SKM-1 (cell line): ENCODE measurements around the gene RP2.

ENCODE experiments used
- DNase-seq: peaks from one replicate; lab custom pipeline; 2025; ENCODE audit not compliant: unreplicated experiment; lab: John Stamatoyannopoulos, UW

RP2 gene

GRCh38 chrX:46841346-46841745 lies 4.5 kb downstream of the RP2 start:
- no peak for DNase-seq

- no peak for DNase-seq
Measured at GRCh38 chrX:46844913-46845312, 8.1 kb downstream of the RP2 start.

DNA sequence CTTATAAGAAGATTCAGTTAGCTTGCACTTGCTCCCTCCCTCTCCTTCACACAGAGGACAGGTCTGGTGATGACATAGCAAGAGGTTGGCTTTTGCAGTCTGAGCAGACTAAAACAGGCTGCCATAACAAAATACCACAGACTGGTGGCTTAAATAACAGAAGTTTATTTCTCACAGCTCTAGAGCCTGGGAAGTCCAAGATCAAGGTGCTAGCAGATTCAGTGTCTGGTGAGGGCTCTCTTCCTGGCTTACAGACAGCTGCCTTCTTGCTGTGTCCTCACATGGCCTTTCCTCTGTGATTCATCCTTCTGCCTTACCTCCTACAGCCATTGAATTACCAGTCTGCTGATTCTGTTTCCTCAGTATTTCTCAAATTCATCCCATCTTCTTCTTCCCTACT lies 13.1 kb downstream of the RP2 start:
- DNase-seq: no peak

GRCh38 chrX:46850771-46851170 lies 13.9 kb downstream of the RP2 start:
- no peak for DNase-seq

DNA sequence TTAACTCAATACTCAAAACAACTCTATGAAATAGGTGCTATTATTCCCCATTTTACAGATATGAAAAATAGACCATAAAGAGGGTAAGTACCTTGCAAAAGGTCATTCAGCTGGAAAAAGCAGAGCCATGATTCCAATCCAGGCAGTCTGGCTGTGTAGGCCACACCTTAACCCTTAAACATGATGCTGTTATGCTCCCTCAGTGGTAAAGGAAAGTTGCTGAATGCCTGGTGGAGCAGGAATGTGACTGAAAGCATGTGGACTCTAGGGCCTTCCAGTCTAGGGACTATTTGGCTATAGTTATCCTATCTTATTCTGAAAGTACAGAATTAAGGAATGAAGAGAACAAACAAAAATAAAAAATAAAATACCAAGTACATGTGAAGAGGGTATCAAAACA lies 19.6 kb downstream of the RP2 start:
- DNase-seq: no peak

- no peak for DNase-seq
Measured at GRCh38 chrX:46860557-46860956, 23.7 kb downstream of the RP2 start.

GRCh38 chrX:46863072-46863471 lies 26.2 kb downstream of the RP2 start:
- no peak for DNase-seq

GRCh38 chrX:46864606-46865005 lies 27.8 kb downstream of the RP2 start:
- DNase-seq: no peak

DNA sequence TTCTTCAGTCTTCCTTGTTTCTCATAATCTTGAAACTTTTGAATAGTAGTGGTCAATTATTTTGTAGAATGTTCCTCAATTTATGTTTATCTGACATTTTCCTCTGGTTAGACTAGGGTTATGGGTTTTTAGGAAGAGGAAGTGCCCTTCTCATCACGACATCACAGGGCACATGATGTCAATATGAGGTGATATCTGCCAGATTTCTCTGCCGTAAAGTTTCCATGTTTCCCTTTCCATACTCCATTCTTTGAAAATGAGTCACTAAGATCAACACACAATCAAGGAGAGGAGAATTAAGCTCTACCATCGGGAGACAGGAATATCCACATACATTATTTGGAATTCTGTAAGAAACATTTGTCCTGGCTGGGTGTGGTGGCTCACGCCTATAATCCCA lies 28.4 kb downstream of the RP2 start:
- no peak for DNase-seq

DNA sequence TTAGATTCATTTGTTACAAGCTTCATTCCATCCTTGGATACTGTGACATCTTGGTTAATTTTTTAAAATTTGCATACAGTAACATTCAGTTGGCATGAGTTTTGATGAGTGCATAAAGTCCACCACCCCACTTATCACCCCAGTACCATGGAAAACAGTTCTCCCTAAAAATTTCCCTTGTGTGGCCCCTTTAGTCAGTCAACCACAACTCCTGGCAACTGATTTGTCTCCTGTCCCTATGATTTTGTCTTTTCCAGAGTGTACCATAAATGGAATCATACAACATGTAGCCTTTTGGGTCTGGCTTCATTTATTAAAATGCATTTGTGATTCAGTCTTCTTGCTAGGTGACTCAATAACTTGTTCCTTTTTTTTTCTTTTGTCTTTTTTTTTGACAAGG lies 29.9 kb downstream of the RP2 start:
- no peak for DNase-seq

GRCh38 chrX:46873746-46874145 lies 36.9 kb downstream of the RP2 start:
- no peak for DNase-seq

GRCh38 chrX:46876901-46877300 lies 40.1 kb downstream of the RP2 start:
- no peak for DNase-seq

DNA sequence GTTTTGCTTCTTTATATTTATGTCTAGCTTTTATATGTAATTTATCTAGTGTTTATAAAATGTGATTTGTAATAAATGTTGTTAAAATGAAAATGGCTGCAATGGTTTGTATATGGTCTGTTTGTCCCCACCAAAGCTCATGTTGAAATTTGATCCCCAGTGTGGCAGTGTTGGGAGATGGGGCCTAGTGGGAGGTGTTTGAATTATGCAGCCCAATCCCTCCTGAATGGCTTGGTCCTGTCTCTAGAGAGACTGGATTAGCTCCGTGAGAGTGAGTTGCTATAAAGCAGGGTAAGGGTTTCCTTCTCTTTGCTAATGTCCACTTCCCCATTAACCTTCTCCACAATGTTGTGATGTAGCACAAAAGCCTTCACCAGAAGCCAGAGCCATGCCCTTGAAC lies 45.4 kb downstream of the RP2 start:
- no peak for DNase-seq

- no peak for DNase-seq
Measured at GRCh38 chrX:46884799-46885198, 48.0 kb downstream of the RP2 start.

- DNase-seq: no peak
Measured at GRCh38 chrX:46898207-46898606, 61.4 kb downstream of the RP2 start.

GRCh38 chrX:46903458-46904242 lies 66.8 kb downstream of the RP2 start:
- DNase-seq: no peak

GRCh38 chrX:46904626-46905025 lies 67.8 kb downstream of the RP2 start:
- DNase-seq: no peak

GRCh38 chrX:46910415-46910814 lies 73.6 kb downstream of the RP2 start:
- DNase-seq: no peak

GRCh38 chrX:46912098-46912602 lies 75.3 kb downstream of the RP2 start, which contains the start of gene JADE3:
JADE3 (plus strand) TSS chrX:46912421; CDS start chrX:46984895, 72,474 bp downstream.
- DNase-seq: no peak

- no peak for DNase-seq
Measured at GRCh38 chrX:46912603-46913491, 76.0 kb downstream of the RP2 start.

DNA sequence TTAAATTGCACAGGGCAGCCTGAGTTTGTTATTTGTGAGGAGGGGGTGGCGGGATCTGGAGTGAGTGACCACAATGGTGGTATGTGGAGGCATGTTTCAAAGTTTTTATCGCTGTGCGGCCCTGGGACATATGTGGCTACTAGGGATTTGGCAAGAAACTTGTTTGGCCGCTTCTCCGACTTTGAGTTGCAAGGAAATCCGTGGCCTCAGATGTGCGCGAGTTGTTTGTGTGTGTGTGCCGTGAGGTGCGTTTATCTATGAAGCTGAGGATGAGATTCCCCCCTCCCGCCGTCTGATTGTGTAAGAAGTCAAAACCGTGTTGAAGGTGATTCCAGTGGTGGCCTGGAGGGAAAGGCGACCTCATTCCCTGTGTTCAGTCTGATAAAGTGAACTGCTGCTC lies 76.8 kb downstream of the RP2 start:
- no peak for DNase-seq

- no peak for DNase-seq
Measured at GRCh38 chrX:46916273-46916672, 79.4 kb downstream of the RP2 start.
